K562 (cell line): ENCODE results near the gene RNF214. TPM values are rescaled to one million over a fixed set of nuclear protein-coding genes. Genes with fewer than 3 reads are reported as not detected.

ENCODE experiments used
- ATAC-seq: fragments of 200-7000 bp; cut with Tn5 transposase; 3 replicates; pipeline ENCODE4 v1.9.1; 2020; ENCODE audit warnings: moderate library complexity
- BruUV-seq: library from RNA; stranded (reverse); fragments of 400-500 nt; replicated peaks from 2 replicates; lab custom pipeline; 2021; lab: Mats Ljungman, UMichigan
- CTCF ChIA-PET: fragments of 300-600 bp; formaldehyde crosslinking; extraction: SDS; loops from one replicate; lab custom pipeline; 2021; ENCODE audit warnings: low intra/inter-chr PET ratio; lab: Yijun Ruan, JAX
- POLR2A ChIA-PET: fragments of 300-600, 350-650 bp; sonication (Branson Sonifier 250); formaldehyde crosslinking; extraction: SDS; loops from one replicate; lab custom pipeline; 2021; ENCODE audit warnings: antibody characterized with exemption, inconsistent platforms; lab: Yijun Ruan, JAX
- DNase-seq, 4 experiments: peaks; one replicate each; pipeline versions ENCODE4 v3.0.0 to v3.0.0-alpha.2; 2011 to 2018; ENCODE audit warnings: low spot score in 3 of 4, mixed read lengths in 3 of 4; ENCODE audit errors: extremely low read depth in 1 of 4
- FAIRE-seq: peaks from 2 replicates; lab custom pipeline; 2011; peaks lifted over from hg19 to GRCh38; lab: Jason Lieb, UNC
- H2AFZ ChIP-seq: 2 replicates; pipeline ENCODE4 v1.6.0; 2011; ENCODE audit warnings: low read depth, low read length, control low read depth, inconsistent platforms
- H3K27ac ChIP-seq: fragments of 200-600 bp; 3 replicates; pipeline ENCODE4 v1.8.0; 2011; ENCODE audit warnings: low read depth, mild to moderate bottlenecking, control low read depth, inconsistent platforms, low read length, moderate library complexity, mixed read lengths; ENCODE audit errors: extremely low read depth
- H3K27me3 ChIP-seq, 2 experiments: fragments of 300-600 bp in 1 of 2; 2 replicates in 1 of 2; 3 replicates in 1 of 2; pipeline versions ENCODE4 v1.6.0 to v1.8.0; 2011; ENCODE audit warnings: inconsistent platforms in 2 of 2, low read length in 2 of 2, mild to moderate bottlenecking in 1 of 2, mixed read lengths in 1 of 2, moderate library complexity in 1 of 2; ENCODE audit not compliant: control insufficient read depth in 2 of 2, insufficient read depth in 2 of 2
- H3K36me3 ChIP-seq: fragments of 300-600 bp; 3 replicates; pipeline ENCODE4 v1.8.0; 2011; ENCODE audit warnings: mild to moderate bottlenecking, low read length, inconsistent platforms; ENCODE audit not compliant: control insufficient read depth, insufficient read depth
- H3K4me1 ChIP-seq, 2 experiments: fragments of 200-600 bp in 1 of 2; replicated peaks in 1 of 2; 2 replicates in 1 of 2; 3 replicates in 1 of 2; pipeline versions ENCODE4 v1.5.1 to v1.8.0; 2011; ENCODE audit warnings: inconsistent platforms in 2 of 2, low read length in 2 of 2, mild to moderate bottlenecking in 1 of 2, mixed read lengths in 1 of 2, moderate library complexity in 1 of 2; ENCODE audit not compliant: control insufficient read depth in 2 of 2, insufficient read depth in 2 of 2
- H3K4me2 ChIP-seq: 2 replicates; pipeline ENCODE4 v1.6.1; 2011; ENCODE audit warnings: low read length, control low read depth, inconsistent platforms, mixed read lengths; ENCODE audit not compliant: insufficient read depth
- H3K4me3 ChIP-seq: fragments of 200-600 bp; sonication (generic), shearing (Covaris generic); 2 replicates; pipeline ENCODE4 v1.5.1; 2016; ENCODE audit warnings: control low read depth, inconsistent platforms
- H3K79me2 ChIP-seq: fragments of 200-600 bp; 3 replicates; pipeline ENCODE4 v1.8.0; 2011; ENCODE audit warnings: low read length, inconsistent platforms; ENCODE audit not compliant: control insufficient read depth, insufficient read depth
- H3K9ac ChIP-seq, 2 experiments: 2 replicates each; pipeline versions ENCODE4 v1.6.0 to v1.6.1; 2011; ENCODE audit warnings: low read depth in 2 of 2, low read length in 2 of 2, control low read depth in 1 of 2, inconsistent platforms in 1 of 2, mild to moderate bottlenecking in 1 of 2, mixed read lengths in 1 of 2; ENCODE audit not compliant: insufficient read depth in 1 of 2
- H3K9me1 ChIP-seq: one replicate; pipeline ENCODE4 v1.6.0; 2011; ENCODE audit warnings: inconsistent platforms, mild to moderate bottlenecking, low read length, moderate library complexity; ENCODE audit not compliant: control insufficient read depth, insufficient read depth
- H3K9me3 ChIP-seq: replicated peaks from 2 replicates; pipeline ENCODE4 v1.5.1; 2011; ENCODE audit warnings: low read depth, low read length, inconsistent platforms; ENCODE audit not compliant: control insufficient read depth, insufficient read depth
- H4K20me1 ChIP-seq: replicated peaks from 2 replicates; pipeline ENCODE4 v1.6.1; 2011; ENCODE audit warnings: low read length, inconsistent platforms, mixed read lengths; ENCODE audit not compliant: control insufficient read depth, insufficient read depth
- GABPB2 ChIP-seq: fragments of 250-450 bp; sonication (Bioruptor Pico); conservative IDR thresholded peaks from 2 replicates; pipeline ENCODE4 v1.5.1; 2021; ENCODE audit warnings: mild to moderate bottlenecking
- PYGO2 ChIP-seq: fragments of 450-650 bp; IDR thresholded peaks from 2 replicates; pipeline ENCODE4 v1.6.1; 2016; ENCODE audit warnings: mild to moderate bottlenecking, missing genetic modification characterization, moderate library complexity, missing compliant biosample characterization
- SUPT5H ChIP-seq: fragments of 450-650 bp; IDR thresholded peaks from 2 replicates; pipeline ENCODE4 v1.6.1; 2016
- WGBS: fragments of 100-300 bp; shearing (Covaris generic); methylation state at CpG from one replicate; pipeline ENCODE4 v1.1.6; 2016; ENCODE audit warnings: low coverage, mixed read lengths; ENCODE audit not compliant: insufficient coverage; ENCODE audit errors: missing lambda C conversion rate; 5-methylcytosine and 5-hydroxymethylcytosine counted together
- in situ Hi-C: fragments of 300-500 bp; cut with MboI; formaldehyde crosslinking; loops from 4 replicates; pipeline ENCODE4 v1.15.0; 2018; ENCODE audit warnings: inconsistent platforms, mixed read lengths
- intact Hi-C: fragments of 100-400 bp; cut with micrococcal nuclease; formaldehyde crosslinking; loops from 2 replicates; pipeline ENCODE4 v1.14.2; 2022
- polyA plus RNA-seq, 8 experiments: library from polyadenylated mRNA; depleted of rRNA in 4 of 8; stranded (reverse) in 5 of 8; unstranded in 3 of 8; fragments of >200 nt; fragmentation: Nextera tagmentation in 2 of 8; fragmentation: Illumina TruSeq in 1 of 8; extraction: Ambion mirVana in 2 of 8; extraction: Trizol in 1 of 8; gene quantifications; 2 replicates each; pipeline versions ENCODE4 v1.2.1 to v1.2.3, GENCODE V29; 2011 to 2014; ENCODE audit warnings: inconsistent platforms in 1 of 8, missing spikeins in 1 of 8
- total RNA-seq, 7 experiments: library from RNA; depleted of rRNA in 6 of 7; stranded (reverse); fragments of >200 nt in 6 of 7; fragmentation: Illumina TruSeq in 2 of 7; extraction: Trizol in 2 of 7; gene quantifications; 2 replicates each; pipeline versions ENCODE4 v1.2.1 to v1.2.3, GENCODE V29; 2011 to 2021; ENCODE audit warnings: low replicate concordance in 1 of 7
- TF ChIP-seq, protein P1 (sequence below): fragments of 250-450 bp; sonication (Bioruptor Pico); IDR thresholded peaks from 2 replicates; pipeline ENCODE4 v1.4.0; 2020

Gene RNF214
- total and polyA plus RNA-seq, 9 of the 15 experiments (the other 6 are each of a cell fraction or from before 2014, with no cell fraction given): 6.6 to 24.8 (median 11.9) TPM

DNA sequence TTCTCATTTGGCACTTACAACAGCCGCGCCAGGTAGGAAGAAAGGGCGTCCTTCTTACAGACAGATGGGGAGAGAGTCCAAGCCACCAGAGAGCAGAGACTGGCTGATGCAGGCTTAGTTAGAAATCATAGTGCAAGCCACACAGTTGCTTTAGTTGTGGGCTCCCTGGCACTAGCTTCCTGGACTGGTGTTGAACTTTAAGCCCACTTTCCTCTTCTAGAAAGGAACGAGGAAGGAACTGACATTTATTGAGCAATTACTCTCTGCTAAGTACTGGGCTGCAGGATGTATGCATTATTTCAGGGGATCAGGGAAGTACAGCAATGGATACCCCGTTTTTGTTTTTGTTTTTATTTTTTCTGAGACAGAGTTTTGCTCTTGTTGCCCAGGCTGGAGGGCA lies 80.6 kb downstream of the RNF214 start:
- H3K9me1 ChIP-seq: no peaks in the 10 kb centered on the region
- 0 out of 2 replicates have a peak, but pooled peaks cover 4% of the 10 kb centered on the region for H4K20me1 ChIP-seq
- H3K9me3 ChIP-seq: no peaks in the 10 kb centered on the region
- FAIRE-seq: no peak
- H3K4me3 ChIP-seq: no peak overlapping the region
- no peak for DNase-seq
- peak overlapping the region; percentile 42; the same call in 1 of the 2 replicates for H2AFZ ChIP-seq
- intact Hi-C loops (no loop called here), in situ Hi-C loops (no loop called here)
- ATAC-seq: no peak
- H3K27me3 ChIP-seq: peaks cover 11 to 42% of the 10 kb centered on the region in 2 experiments; a peak in 4 of 5 replicates
- BruUV-seq: no TSS peak
- no peaks in the 10 kb centered on the region for H3K79me2 ChIP-seq
- ChIA-PET POLR2A (interaction anchor here (0.6 kb wide), 2 partner anchors 10 to 27 kb away, joined by 3 read pairs; no protein-coding TSS in a partner anchor), CTCF (no interaction called here)
- H3K4me1 ChIP-seq: peaks cover 0 to 19% of the 10 kb centered on the region in 2 experiments; a peak in 2 of 5 replicates
- H3K36me3 ChIP-seq: no peaks in the 10 kb centered on the region
- TF ChIP-seq GABPB2 (CRISPR knock-in tag) (no peak), SUPT5H (no peak), PYGO2 (no peak)
- TF ChIP-seq, protein P1, sequence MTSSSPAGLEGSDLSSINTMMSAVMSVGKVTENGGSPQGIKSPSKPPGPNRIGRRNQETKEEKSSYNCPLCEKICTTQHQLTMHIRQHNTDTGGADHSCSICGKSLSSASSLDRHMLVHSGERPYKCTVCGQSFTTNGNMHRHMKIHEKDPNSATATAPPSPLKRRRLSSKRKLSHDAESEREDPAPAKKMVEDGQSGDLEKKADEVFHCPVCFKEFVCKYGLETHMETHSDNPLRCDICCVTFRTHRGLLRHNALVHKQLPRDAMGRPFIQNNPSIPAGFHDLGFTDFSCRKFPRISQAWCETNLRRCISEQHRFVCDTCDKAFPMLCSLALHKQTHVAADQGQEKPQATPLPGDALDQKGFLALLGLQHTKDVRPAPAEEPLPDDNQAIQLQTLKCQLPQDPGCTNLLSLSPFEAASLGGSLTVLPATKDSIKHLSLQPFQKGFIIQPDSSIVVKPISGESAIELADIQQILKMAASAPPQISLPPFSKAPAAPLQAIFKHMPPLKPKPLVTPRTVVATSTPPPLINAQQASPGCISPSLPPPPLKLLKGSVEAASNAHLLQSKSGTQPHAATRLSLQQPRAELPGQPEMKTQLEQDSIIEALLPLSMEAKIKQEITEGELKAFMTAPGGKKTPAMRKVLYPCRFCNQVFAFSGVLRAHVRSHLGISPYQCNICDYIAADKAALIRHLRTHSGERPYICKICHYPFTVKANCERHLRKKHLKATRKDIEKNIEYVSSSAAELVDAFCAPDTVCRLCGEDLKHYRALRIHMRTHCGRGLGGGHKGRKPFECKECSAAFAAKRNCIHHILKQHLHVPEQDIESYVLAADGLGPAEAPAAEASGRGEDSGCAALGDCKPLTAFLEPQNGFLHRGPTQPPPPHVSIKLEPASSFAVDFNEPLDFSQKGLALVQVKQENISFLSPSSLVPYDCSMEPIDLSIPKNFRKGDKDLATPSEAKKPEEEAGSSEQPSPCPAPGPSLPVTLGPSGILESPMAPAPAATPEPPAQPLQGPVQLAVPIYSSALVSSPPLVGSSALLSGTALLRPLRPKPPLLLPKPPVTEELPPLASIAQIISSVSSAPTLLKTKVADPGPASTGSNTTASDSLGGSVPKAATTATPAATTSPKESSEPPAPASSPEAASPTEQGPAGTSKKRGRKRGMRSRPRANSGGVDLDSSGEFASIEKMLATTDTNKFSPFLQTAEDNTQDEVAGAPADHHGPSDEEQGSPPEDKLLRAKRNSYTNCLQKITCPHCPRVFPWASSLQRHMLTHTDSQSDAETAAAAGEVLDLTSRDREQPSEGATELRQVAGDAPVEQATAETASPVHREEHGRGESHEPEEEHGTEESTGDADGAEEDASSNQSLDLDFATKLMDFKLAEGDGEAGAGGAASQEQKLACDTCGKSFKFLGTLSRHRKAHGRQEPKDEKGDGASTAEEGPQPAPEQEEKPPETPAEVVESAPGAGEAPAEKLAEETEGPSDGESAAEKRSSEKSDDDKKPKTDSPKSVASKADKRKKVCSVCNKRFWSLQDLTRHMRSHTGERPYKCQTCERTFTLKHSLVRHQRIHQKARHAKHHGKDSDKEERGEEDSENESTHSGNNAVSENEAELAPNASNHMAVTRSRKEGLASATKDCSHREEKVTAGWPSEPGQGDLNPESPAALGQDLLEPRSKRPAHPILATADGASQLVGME (CRISPR knock-in tag): no peak
- TF ChIP-seq, all 486 proteins: peak for 0
- Histone ChIP-seq H3K27ac (no peak overlapping the region), H3K4me2 (no peak overlapping the region), H3K9ac (no peak overlapping the region)
- WGBS: 53% methylated on average over 5 of the region's 5 CpGs
